Iris pigment epithelial cell (primary cell): ENCODE measurements around the gene CYP4Z1.
"Not testable (repeated sequence)": the region's sequence is repeated elsewhere in the genome, so short reads cannot be mapped to it uniquely, and the experiment has no call there.

Experiments
- DNase-seq: peaks from one replicate; pipeline ENCODE4 v3.0.0-alpha.2; 2011; ENCODE audit warnings: low read depth

CYP4Z1 gene

GRCh38 chr1:47128221-47128620, 61.2 kb downstream of the CYP4Z1 start:
- no peak for DNase-seq

GRCh38 chr1:47128854-47129253, 61.8 kb downstream of the CYP4Z1 start:
- not testable (repeated sequence) for DNase-seq

GRCh38 chr1:47129489-47130230, 62.6 kb downstream of the CYP4Z1 start:
- not testable (repeated sequence) for DNase-seq

GRCh38 chr1:47132665-47133064, 65.6 kb downstream of the CYP4Z1 start:
- DNase-seq: not testable (repeated sequence)

DNA sequence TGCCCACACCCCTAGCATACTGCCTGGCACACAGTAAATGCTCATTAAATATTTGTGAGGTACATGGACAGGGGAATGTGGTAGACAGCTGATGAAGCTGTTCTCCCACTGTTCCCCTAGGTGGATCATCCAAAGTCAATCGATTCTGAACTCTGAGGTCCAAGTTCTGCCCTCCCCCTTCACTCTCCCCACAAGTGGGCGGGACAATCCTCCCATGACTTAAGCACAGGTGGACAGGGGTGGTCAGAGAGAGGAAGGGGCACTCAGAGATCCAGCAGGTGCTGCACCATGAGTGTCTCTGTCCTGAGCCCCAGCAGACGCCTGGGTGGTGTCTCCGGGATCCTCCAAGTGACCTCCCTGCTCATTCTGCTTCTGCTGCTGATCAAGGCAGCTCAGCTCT, 70.2 kb downstream of the CYP4Z1 start, which contains the start of gene CYP4A22:
TSS of gene CYP4A22 (plus strand) at position 244 of the 400 bp plus-strand sequence. CDS start at position 289, 45 bp downstream.
- DNase-seq: no peak

GRCh38 chr1:47137925-47138615, 71.0 kb downstream of the CYP4Z1 start:
- no peak for DNase-seq

- not testable (repeated sequence) for DNase-seq
Measured at GRCh38 chr1:47140358-47140757, 73.3 kb downstream of the CYP4Z1 start.

- not testable (repeated sequence) for DNase-seq
Measured at GRCh38 chr1:47143654-47144053, 76.6 kb downstream of the CYP4Z1 start.

DNA sequence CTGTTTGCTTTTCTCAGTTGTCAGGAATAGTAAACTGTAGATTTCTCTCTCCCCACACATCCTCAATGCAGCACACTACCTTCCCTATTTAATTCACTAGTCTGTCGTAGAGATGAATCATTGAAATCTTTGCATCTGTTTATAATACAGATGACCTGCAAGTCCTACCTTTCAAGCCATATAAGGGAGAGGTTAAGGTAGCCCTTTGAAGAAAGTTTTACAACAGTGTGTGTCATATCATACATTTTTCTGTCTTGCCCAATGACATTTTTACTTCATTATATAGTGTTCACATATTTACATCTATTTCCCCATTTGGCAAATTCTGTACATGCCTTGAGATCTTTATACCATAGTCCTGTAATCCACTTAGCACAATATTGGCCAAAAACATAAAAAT, 79.5 kb downstream of the CYP4Z1 start:
- not testable (repeated sequence) for DNase-seq

GRCh38 chr1:47147047-47147785, 80.2 kb downstream of the CYP4Z1 start:
- DNase-seq: no peak

GRCh38 chr1:47149162-47149561, 82.1 kb downstream of the CYP4Z1 start:
- DNase-seq: not testable (repeated sequence)

DNA sequence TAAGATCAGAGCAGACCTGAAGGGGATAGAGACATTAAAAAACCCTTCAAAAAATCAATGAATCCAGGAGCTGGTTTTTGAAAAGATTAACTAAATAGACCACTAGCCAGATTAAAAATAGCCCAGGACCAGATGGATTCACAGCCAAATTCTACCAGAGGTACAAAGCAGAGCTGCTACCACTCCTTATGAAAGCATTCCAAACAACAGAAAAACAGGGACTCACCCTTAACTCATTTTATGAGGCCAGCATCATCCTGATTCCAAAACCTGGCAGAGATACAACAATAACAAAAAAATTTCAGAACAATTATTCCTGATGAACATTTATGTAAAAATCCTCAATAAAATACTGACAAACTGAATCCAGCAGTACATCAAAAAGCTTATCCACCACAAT, 89.4 kb downstream of the CYP4Z1 start:
- DNase-seq: not testable (repeated sequence)

DNA sequence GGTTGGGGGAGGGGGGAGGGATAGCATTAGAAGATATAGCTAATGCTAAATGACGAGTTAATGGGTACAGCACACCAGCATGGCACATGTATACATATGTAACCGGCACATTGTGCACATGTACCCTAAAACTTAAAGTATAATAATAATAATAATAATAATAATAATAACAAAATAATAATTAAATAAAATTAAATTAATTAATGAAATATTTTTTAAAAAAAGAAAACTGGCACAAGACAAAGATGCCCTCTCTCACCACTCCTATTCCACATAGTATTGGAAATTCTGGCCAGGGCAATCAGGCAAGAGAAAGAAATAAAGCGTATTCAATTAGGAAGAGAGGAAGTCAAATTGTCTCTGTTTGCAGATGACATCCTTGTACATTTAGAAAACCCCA, 90.9 kb downstream of the CYP4Z1 start:
- not testable (repeated sequence) for DNase-seq

DNA sequence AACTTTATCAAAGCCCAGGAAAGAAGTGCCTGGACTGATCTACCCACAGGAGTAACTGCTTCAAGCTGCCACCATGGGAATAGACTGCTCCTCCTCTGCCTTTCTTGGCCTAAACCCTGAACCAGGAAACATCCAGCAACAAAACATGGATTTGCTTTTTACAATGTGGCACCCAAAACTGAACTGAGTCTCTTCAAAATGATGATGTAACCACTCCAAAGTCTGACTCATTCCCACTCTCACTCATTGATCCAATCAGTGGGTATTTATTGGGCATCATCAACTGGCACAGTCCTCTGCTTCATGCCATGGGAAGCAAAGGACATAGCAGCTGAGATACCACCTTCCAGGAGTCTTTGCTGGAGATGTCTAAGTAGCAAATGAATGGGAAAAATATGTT, 93.7 kb downstream of the CYP4Z1 start:
- DNase-seq: no peak

GRCh38 chr1:47161298-47162040, 94.4 kb downstream of the CYP4Z1 start:
- no peak for DNase-seq

GRCh38 chr1:47164552-47164951, 97.5 kb downstream of the CYP4Z1 start:
- DNase-seq: no peak
